HG03571 (cell line): ENCODE measurements around the gene C2orf66.

Source experiments
- ATAC-seq: cut with Tn5 transposase; IDR thresholded peaks from one replicate; pipeline ENCODE4 v1.9.1; 2021; ENCODE audit not compliant: unreplicated experiment

C2orf66 gene

GRCh38 chr2:196809260-196809659 is at the start of gene C2orf66:
C2orf66 (minus strand) TSS chr2:196809355; CDS start chr2:196809336, 19 bp downstream.
- ATAC-seq, result no peak

GRCh38 chr2:196854629-196855028 is 45.5 kb upstream of the C2orf66 start:
- no peak for ATAC-seq

GRCh38 chr2:196853301-196854087 is 44.3 kb upstream of the C2orf66 start:
- ATAC-seq, result no peak

- no peak for ATAC-seq
These were observed 41.9 kb upstream of the C2orf66 start for GRCh38 chr2:196851088-196851487.

- no peak for ATAC-seq
These were observed 40.7 kb upstream of the C2orf66 start for GRCh38 chr2:196849895-196850294.

- no peak for ATAC-seq
These were observed 37.1 kb upstream of the C2orf66 start for GRCh38 chr2:196846295-196846694.

- ATAC-seq, result no peak
These were observed 36.2 kb upstream of the C2orf66 start for GRCh38 chr2:196845371-196845770.

- no peak for ATAC-seq
These were observed 31.0 kb upstream of the C2orf66 start for GRCh38 chr2:196840171-196840570.

GRCh38 chr2:196839574-196839973 is 30.4 kb upstream of the C2orf66 start:
- no peak for ATAC-seq

- ATAC-seq, result no peak
These were observed 27.3 kb upstream of the C2orf66 start for GRCh38 chr2:196836440-196836839.

GRCh38 chr2:196830701-196831100 is 21.5 kb upstream of the C2orf66 start:
- no peak for ATAC-seq

- no peak for ATAC-seq
These were observed 18.2 kb upstream of the C2orf66 start for GRCh38 chr2:196827356-196827755.

GRCh38 chr2:196823750-196824522 is 14.8 kb upstream of the C2orf66 start:
- ATAC-seq, result no peak

GRCh38 chr2:196821195-196821594 is 12.0 kb upstream of the C2orf66 start:
- ATAC-seq, result no peak

- ATAC-seq, result no peak
These were observed 981 bp downstream of the C2orf66 start for GRCh38 chr2:196808083-196808665.

- ATAC-seq, result no peak
These were observed 4.8 kb downstream of the C2orf66 start for GRCh38 chr2:196804381-196804780.

GRCh38 chr2:196802401-196802800 is 6.8 kb downstream of the C2orf66 start:
- no peak for ATAC-seq

- ATAC-seq, result no peak
These were observed 7.4 kb downstream of the C2orf66 start for GRCh38 chr2:196801674-196802261.

GRCh38 chr2:196798980-196799379 is 10.2 kb downstream of the C2orf66 start:
- peak; percentile 4 for ATAC-seq

- no peak for ATAC-seq
These were observed 16.3 kb downstream of the C2orf66 start for GRCh38 chr2:196792865-196793264.

- ATAC-seq, result no peak
These were observed 25.6 kb downstream of the C2orf66 start for GRCh38 chr2:196783431-196784094.
